Endothelial cell (in vitro differentiated cells): Measurements from ENCODE around the gene EHMT1. TPM values are rescaled to one million over a fixed set of nuclear protein-coding genes. Genes with fewer than 3 reads are reported as not detected.

Experiments
- DNase-seq: peaks from one replicate; pipeline ENCODE4 v3.0.0; 2021; ENCODE audit warnings: low spot score
- H3K27ac Mint-ChIP-seq: one replicate; pipeline ENCODE4 v1.8.0; 2021; ENCODE audit warnings: mixed read lengths, inconsistent platforms; ENCODE audit not compliant: unreplicated experiment
- H3K27me3 Mint-ChIP-seq: one replicate; pipeline ENCODE4 v1.8.0; 2021; ENCODE audit warnings: mild to moderate bottlenecking, moderate library complexity, mixed read lengths, inconsistent platforms; ENCODE audit not compliant: unreplicated experiment
- H3K36me3 Mint-ChIP-seq: one replicate; pipeline ENCODE4 v1.8.0; 2021; ENCODE audit warnings: mild to moderate bottlenecking, low read depth, mixed read lengths, inconsistent platforms; ENCODE audit not compliant: unreplicated experiment
- H3K4me1 Mint-ChIP-seq: one replicate; pipeline ENCODE4 v1.8.0; 2021; ENCODE audit warnings: mild to moderate bottlenecking, mixed read lengths, inconsistent platforms; ENCODE audit not compliant: unreplicated experiment
- H3K4me3 Mint-ChIP-seq: one replicate; pipeline ENCODE4 v1.8.0; 2021; ENCODE audit warnings: mild to moderate bottlenecking, mixed read lengths, inconsistent platforms; ENCODE audit not compliant: unreplicated experiment
- H3K9me3 Mint-ChIP-seq: one replicate; pipeline ENCODE4 v1.8.0; 2021; ENCODE audit warnings: mixed read lengths, inconsistent platforms; ENCODE audit not compliant: unreplicated experiment
- CTCF ChIP-seq: fragments of 200-600 bp; sonication (generic); IDR thresholded peaks from one replicate; pipeline ENCODE4 v1.5.0; 2021; ENCODE audit warnings: antibody characterized with exemption; ENCODE audit not compliant: unreplicated experiment
- long read RNA-seq: library from polyadenylated mRNA; unstranded; transcript quantifications from one replicate; pipeline ENCODE4 v2.0.0, GENCODE V29; 2020; ENCODE audit not compliant: unreplicated experiment
- total RNA-seq: library from RNA; stranded (reverse); fragmentation: NEBNext Ultra II Directional; extraction: Animal tissue kit (Norgen Biotek cat#: 25700); gene quantifications from one replicate; pipeline ENCODE4 v1.2.1, GENCODE V29; 2021; ENCODE audit not compliant: unreplicated experiment

EHMT1 gene
- total RNA-seq: 120 TPM
- long read RNA-seq, full-length matches to known transcripts: 1 of 24 reads
- long read RNA-seq, partial matches to known transcripts: 17 of 24 reads
- long read RNA-seq, other reads (novel, unspliced or antisense): 6 of 24 reads

DNA sequence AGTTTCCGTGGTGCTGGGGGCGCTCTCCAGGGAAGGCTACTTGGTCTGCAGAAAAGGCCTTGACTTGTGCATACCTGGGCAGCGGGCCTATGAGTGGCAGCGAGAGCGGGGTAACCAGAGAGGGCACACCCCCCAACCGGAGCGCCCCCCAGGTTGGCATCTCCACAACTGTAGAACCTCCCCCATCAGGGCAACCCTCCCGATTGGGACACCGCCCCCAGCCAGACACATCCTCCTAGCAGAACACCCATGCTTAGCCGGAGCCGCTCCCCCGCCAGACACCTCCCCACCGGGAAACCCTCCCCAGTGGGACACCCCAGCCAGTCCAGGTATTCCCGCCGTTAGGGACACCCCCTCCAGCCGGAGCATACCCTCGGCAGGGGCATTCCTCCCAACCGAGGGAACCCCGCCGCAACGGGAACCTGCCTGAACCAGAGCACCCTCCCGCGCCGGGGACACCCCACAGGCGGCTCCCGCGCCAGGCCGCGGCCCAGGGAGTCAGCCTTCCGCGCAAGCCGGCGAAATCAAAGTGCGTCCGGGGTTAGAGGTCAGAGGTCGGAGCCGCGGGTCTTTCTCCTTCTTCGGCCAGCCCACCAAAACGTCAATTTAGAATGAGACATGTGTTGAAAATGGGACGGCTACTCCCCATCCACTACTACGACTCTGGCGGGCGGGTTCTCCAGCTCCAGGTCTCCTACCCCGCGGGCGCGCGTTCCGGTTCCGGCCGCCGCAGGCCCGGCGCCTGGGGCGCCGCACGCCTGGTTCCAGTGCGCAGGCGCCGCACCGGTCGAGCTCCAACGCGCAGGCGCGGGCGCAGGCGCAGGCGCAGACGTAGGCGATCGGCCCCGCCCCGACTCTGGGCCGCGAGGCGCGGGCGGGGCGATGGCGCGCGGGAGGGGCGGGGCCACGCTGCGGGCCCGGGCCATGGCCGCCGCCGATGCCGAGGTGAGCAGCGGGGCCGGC, at the start of gene EHMT1:
EHMT1 (plus strand) TSS at position 901 of the 963 bp plus-strand sequence; CDS start at position 925, 24 bp downstream.
- Mint-ChIP-seq H3K36me3 (peaks cover 5% of the 10 kb centered on the region), H3K4me1 (peaks cover 31% of the 10 kb centered on the region), H3K9me3 (no peaks in the 10 kb centered on the region), H3K27me3 (peaks cover 8% of the 10 kb centered on the region), H3K4me3 (peak within 1 kb of the TSS; percentile 97), H3K27ac (peak within 1 kb of the TSS; percentile 87)
- no peak for TF ChIP-seq CTCF
- peak; percentile 96 for DNase-seq

DNA sequence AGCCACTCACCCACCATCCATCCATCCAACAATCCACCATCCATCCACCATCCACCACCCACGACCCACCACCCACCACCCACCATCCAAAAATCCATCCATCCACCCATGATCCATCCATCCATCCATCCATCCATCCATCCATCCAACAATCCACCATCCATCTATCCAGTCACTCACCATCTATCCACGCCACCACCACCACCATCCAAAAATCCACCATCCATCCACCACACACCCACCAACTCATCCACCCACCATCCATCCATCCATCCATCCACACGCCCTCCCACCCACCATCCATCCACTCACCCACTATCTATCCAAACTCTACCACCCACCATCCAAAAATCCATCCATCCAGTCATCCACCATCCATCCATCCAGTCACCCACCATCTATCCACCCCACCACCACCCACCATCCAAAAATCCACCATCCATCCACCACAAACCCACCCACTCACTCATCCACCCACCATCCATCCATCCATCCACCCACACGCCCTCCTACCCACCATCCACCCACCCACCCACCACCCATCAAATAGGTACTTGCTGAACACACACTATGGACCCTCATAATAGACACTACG, 49.1 kb upstream of the EHMT1 start:
- H3K36me3 Mint-ChIP-seq: peaks cover 32% of the 10 kb centered on the region
- no peak overlapping the region for H3K27ac Mint-ChIP-seq
- no peak overlapping the region for H3K4me3 Mint-ChIP-seq
- TF ChIP-seq CTCF: no peak
- H3K27me3 Mint-ChIP-seq: peaks cover 5% of the 10 kb centered on the region
- DNase-seq: no peak
- H3K9me3 Mint-ChIP-seq: no peaks in the 10 kb centered on the region
- H3K4me1 Mint-ChIP-seq: peaks cover 5% of the 10 kb centered on the region

DNA sequence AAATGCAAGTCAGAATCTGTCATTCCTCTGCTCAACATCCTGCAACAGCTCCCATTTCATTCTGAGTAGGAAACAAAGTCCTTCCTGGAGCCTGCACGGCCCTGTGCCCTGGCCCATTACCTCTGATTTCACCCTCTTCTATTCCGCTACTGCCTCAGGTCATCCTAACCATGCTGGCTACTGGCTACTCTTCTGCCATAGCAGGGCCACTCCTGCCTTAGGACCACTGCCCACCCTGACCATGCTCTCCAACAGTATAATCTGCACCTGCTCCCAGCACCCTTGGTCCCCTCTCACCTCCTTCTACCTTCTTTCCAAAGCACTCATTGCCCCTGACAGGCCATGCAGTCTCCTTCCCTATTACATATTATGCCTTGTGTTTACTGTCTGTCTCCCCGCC, 48.2 kb upstream of the EHMT1 start:
- no peak for DNase-seq
- TF ChIP-seq CTCF: no peak
- no peak overlapping the region for H3K27ac Mint-ChIP-seq
- H3K4me3 Mint-ChIP-seq: peak overlapping the region; percentile 47
- no peaks in the 10 kb centered on the region for H3K9me3 Mint-ChIP-seq
- peaks cover 9% of the 10 kb centered on the region for H3K27me3 Mint-ChIP-seq
- peaks cover 39% of the 10 kb centered on the region for H3K36me3 Mint-ChIP-seq
- H3K4me1 Mint-ChIP-seq: peaks cover 5% of the 10 kb centered on the region

GRCh38 chr9:137574192-137574591, 44.6 kb upstream of the EHMT1 start:
- no peak overlapping the region for H3K27ac Mint-ChIP-seq
- no peak for TF ChIP-seq CTCF
- DNase-seq: no peak
- peaks cover 9% of the 10 kb centered on the region for H3K27me3 Mint-ChIP-seq
- peaks cover 17% of the 10 kb centered on the region for H3K4me1 Mint-ChIP-seq
- H3K36me3 Mint-ChIP-seq: peaks cover 42% of the 10 kb centered on the region
- no peak overlapping the region for H3K4me3 Mint-ChIP-seq
- H3K9me3 Mint-ChIP-seq: no peaks in the 10 kb centered on the region
